Kidney (tissue), 14 donors: Measurements from ENCODE around the gene KANSL1L. TPM values are rescaled to one million over a fixed set of nuclear protein-coding genes. Genes with fewer than 3 reads are reported as not detected.
A peak's percentile ranks its signal among the peaks of the same experiment; 100 is the strongest.
"Not testable (repeated sequence)": the region's sequence is repeated elsewhere in the genome, so short reads cannot be mapped to it uniquely, and the experiment has no call there.

Experiments used
- DNase-seq, 5 donors: peaks; one replicate each; pipeline ENCODE4 v3.0.0-alpha.2; 2013 to 2020
- FAIRE-seq: peaks from 2 replicates; lab custom pipeline; 2012; peaks lifted over from hg19 to GRCh38; lab: Jason Lieb, UNC
- H3K27ac ChIP-seq, 2 donors: one replicate each; pipeline ENCODE4 v1.7.0; 2013; ENCODE audit warnings: low read depth in 2 of 2, low read length in 2 of 2, inconsistent platforms in 1 of 2
- H3K27me3 ChIP-seq: one replicate; pipeline ENCODE4 v1.7.1; 2013; ENCODE audit warnings: low read length, inconsistent platforms; ENCODE audit not compliant: control insufficient read depth, insufficient read depth
- H3K36me3 ChIP-seq, 3 donors: one replicate each; pipeline versions ENCODE4 v1.7.0 to v1.7.1; 2013; ENCODE audit warnings: low read length in 3 of 3, control low read depth in 1 of 3, inconsistent platforms in 1 of 3; ENCODE audit not compliant: insufficient read depth in 3 of 3, control insufficient read depth in 2 of 3
- H3K4me1 ChIP-seq, 3 donors: one replicate each; pipeline versions ENCODE4 v1.7.0 to v1.7.1; 2013; ENCODE audit warnings: low read length in 3 of 3, inconsistent platforms in 1 of 3, low read depth in 1 of 3; ENCODE audit not compliant: control insufficient read depth in 2 of 3, insufficient read depth in 2 of 3
- H3K4me3 ChIP-seq, 3 donors: one replicate each; pipeline versions ENCODE4 v1.7.0 to v1.8.1; 2013; ENCODE audit warnings: low read length in 3 of 3, control low read depth in 1 of 3, inconsistent platforms in 1 of 3
- H3K9ac ChIP-seq, 3 donors: one replicate each; pipeline versions ENCODE4 v1.7.0 to v1.7.1; 2013; ENCODE audit warnings: low read length in 3 of 3, control low read depth in 1 of 3, inconsistent platforms in 1 of 3
- H3K9me3 ChIP-seq, 3 donors: one replicate each; pipeline versions ENCODE4 v1.7.0 to v1.7.1; 2013; ENCODE audit warnings: low read length in 3 of 3, control low read depth in 1 of 3, inconsistent platforms in 1 of 3; ENCODE audit not compliant: control insufficient read depth in 2 of 3, insufficient read depth in 1 of 3
- CTCF ChIP-seq: IDR thresholded peaks from 3 replicates; pipeline ENCODE4 v1.5.1; 2012; ENCODE audit warnings: mild to moderate bottlenecking, moderate library complexity, borderline replicate concordance; ENCODE audit not compliant: insufficient read depth; ENCODE audit errors: extremely low read depth
- intact Hi-C: fragments of 100-400 bp; cut with DNase I; formaldehyde crosslinking; loops from one replicate; pipeline ENCODE4 v1.11.1; 2022
- polyA plus RNA-seq: library from polyadenylated mRNA; stranded (reverse); fragments of 350-450 nt; fragmentation: Illumina TruSeq; extraction: RNeasy Lipid Tissue Mini Kit (QIAGEN cat#74804); gene quantifications from one replicate; pipeline ENCODE4 v1.2.3, GENCODE V29; 2014; ENCODE audit warnings: low read depth, low replicate concordance; ENCODE audit not compliant: insufficient read depth
- total RNA-seq: library from RNA; stranded (reverse); fragmentation: NEBNext Ultra II Directional; extraction: Animal tissue kit (Norgen Biotek cat#: 25700); gene quantifications from one replicate; pipeline ENCODE4 v1.2.1, GENCODE V29; 2021
- donor health status: control.
- donor health status: control.
- donor health status: control.
- donor health status: control.
- donor health status: control.
- donor health status: DM: yes; HTN: yes; CAD: no.
- donor health status: Normal renal cell carcinoma (clear cell type).

KANSL1L gene
- total and polyA plus RNA-seq, 2 donors from 2014 or later: 11.6 to 65.4 TPM

GRCh38 chr2:210188755-210189154, 17.5 kb upstream of the KANSL1L start:
- no peak for FAIRE-seq
- intact Hi-C loops: no loop called here
- peaks cover 0 to 10% (median 0%) of the 10 kb centered on the region in 3 donors for H3K9me3 ChIP-seq
- H3K4me1 ChIP-seq: peaks cover 0 to 6% (median 0%) of the 10 kb centered on the region in 3 donors
- TF ChIP-seq CTCF: no peak
- H3K4me3 ChIP-seq: no peak overlapping the region
- no peak overlapping the region for H3K9ac ChIP-seq
- peak overlapping the region in 1 of 2 donors; percentile 50 for H3K27ac ChIP-seq
- H3K27me3 ChIP-seq: no peaks in the 10 kb centered on the region
- no peak for DNase-seq
- H3K36me3 ChIP-seq: no peaks in the 10 kb centered on the region

DNA sequence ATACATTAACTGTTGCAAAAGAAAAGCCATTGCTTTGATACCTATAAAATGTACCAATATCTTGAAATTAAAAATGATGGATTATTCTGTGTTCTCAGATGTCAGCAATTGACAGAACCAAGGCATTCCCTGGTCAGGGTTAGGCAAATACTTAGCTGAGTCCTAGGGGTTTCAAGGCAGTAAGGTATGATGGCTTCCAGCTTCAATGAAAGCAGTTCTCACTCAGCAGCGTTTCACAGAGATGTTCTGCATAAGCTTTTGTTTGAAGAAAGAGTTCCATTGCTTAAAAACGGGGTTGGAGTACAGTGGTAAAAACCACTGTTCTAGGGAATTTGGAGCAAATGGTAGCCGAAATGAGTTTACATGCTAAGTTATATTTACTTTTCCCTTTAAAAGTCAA, 17.0 kb upstream of the KANSL1L start:
- Histone ChIP-seq H3K27ac (peak overlapping the region in 1 of 2 donors; percentile 50), H3K4me1 (peaks cover 0 to 2% (median 0%) of the 10 kb centered on the region in 3 donors), H3K27me3 (no peaks in the 10 kb centered on the region), H3K9ac (no peak overlapping the region), H3K9me3 (peaks cover 0 to 10% (median 0%) of the 10 kb centered on the region in 3 donors), H3K36me3 (no peaks in the 10 kb centered on the region), H3K4me3 (no peak overlapping the region)
- DNase-seq (no peak), FAIRE-seq (no peak)
- intact Hi-C loops: no loop called here
- TF ChIP-seq CTCF: no peak

- intact Hi-C loops, H3K27me3 ChIP-seq, H3K4me1 ChIP-seq, H3K27ac ChIP-seq, H3K4me3 ChIP-seq, H3K36me3 ChIP-seq, DNase-seq, H3K9ac ChIP-seq, FAIRE-seq: not testable (repeated sequence)
- H3K9me3 ChIP-seq: peaks cover 0 to 10% (median 0%) of the 10 kb centered on the region in 3 donors
Measured at GRCh38 chr2:210183936-210184335, 12.7 kb upstream of the KANSL1L start.

DNA sequence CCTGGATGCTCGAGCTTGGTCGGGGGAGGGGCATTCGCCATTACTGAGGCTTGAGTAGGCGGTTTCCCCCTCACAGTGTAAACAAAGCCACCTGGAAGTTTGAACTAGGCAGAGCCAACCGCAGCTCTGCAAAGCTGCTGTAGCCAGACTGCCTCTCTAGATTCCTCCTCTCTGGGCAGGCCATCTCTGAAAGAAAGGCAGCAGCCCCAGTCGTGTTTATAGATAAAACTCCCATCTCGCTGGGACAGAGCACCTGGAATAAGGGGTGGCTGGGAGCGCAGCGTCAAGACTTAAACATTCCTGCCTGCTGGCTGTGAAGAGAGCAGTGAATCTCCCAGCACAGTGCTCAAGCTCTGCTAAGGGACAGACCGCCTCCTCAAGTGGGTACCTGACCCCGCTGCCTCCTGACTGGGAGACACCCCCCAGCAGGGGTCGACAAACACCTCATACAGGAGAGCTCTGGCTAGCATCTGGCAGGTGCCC, 10.4 kb upstream of the KANSL1L start:
- H3K36me3 ChIP-seq, FAIRE-seq, H3K27ac ChIP-seq, H3K4me1 ChIP-seq, H3K27me3 ChIP-seq, H3K9me3 ChIP-seq, H3K9ac ChIP-seq, H3K4me3 ChIP-seq, intact Hi-C loops: not testable (repeated sequence)
- DNase-seq: peak in 2 of 5 donors; percentile 37 to 43

DNA sequence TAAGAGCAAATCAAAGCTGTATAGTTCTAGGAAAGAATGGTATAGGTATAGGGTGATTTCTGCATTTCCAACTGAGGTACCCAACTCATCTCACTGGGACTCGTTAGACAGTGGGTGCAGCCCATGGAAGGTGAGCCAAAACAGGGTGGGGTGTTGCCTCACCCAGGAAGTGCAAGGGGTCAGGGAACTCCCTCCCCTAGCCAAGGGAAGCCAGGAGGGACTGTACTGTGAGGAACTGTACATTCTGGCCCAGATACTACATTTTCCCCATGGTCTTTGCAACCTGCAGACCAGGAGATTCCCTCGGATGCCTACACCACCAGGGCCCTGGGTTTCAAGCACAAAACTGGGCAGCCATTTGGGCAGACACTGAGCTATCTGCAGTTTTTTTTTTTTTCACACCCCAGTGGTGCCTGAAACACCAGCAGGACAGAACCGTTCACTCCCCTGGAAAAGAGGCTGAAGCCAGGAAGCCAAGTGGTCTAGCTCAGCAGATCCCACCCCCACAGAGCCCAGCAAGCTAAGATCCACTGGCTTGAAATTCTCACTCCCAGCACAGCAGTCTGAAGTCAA, 9.9 kb upstream of the KANSL1L start:
- H3K4me1 ChIP-seq, H3K36me3 ChIP-seq, H3K9ac ChIP-seq, intact Hi-C loops, H3K27ac ChIP-seq, H3K27me3 ChIP-seq, H3K4me3 ChIP-seq, H3K9me3 ChIP-seq, FAIRE-seq, DNase-seq: not testable (repeated sequence)
